ENCODE data around the gene L1TD1.
"Not testable (repeated sequence)": the region's sequence is repeated elsewhere in the genome, so short reads cannot be mapped to it uniquely, and the experiment has no call there.

DNA sequence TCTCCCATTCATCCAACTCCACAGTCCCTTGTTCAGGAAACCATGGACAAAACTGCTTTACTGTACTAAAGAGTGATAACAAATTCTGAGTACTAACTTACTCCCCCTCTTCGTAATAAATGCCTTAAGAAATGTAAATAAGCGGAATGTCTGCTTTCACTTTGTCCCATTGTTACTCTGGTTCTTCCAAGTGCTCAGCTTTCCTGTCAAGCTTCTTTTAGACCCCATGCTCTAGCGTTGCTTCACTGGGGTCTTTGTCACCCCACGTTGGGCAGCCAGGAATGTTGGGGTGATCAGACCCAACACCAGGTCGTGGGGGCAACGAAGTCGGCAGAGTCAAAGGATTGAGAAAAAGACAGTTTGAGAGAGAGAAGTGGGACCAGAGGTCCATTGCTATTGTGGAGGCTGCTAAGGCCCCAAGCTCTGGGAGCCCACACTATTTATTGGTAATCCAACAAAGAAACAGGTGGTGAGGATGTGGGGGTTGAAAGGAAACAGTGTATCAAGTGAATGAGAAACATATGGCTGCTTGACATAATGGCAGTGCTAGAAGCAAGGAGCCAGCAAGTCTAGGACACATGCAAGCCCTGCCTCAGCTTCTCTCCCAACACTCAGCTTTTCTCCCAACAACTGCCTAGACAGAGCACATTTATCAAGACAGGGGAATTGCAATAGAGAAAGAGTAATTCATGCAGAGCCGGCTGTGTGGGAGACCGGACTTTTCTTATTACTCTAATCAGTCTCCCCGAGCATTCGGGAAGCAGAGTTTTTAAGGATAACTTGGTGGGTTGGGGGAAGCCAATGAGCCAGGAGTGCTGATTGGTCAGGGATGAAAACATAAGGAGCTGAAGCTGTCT lies 11.3 kb upstream of the L1TD1 start:
- TF ChIP-seq POLR2AphosphoS5 (IDR thresholded peaks at IDR 0.05; ENCODE audit: low read depth, low read length); CTCF (IDR thresholded peaks at IDR 0.05): not testable (repeated sequence)

Data from Panc1 (cell line).